H9 (cell line): ENCODE results near the gene ITSN2. TPM values are rescaled to one million over a fixed set of nuclear protein-coding genes. Genes with fewer than 3 reads are reported as not detected.

ENCODE experiments used
- DNase-seq: peaks from one replicate; pipeline ENCODE4 v3.0.0-alpha.2; 2017
- H2AFZ ChIP-seq: one replicate; pipeline ENCODE4 v1.6.1; 2013; ENCODE audit warnings: mild to moderate bottlenecking, low read length, control low read depth, moderate library complexity
- H2AK5ac ChIP-seq: 2 replicates; pipeline ENCODE4 v1.6.1; 2013; ENCODE audit warnings: low read length, control low read depth, mixed read lengths; ENCODE audit not compliant: insufficient read length
- H2BK120ac ChIP-seq: one replicate; pipeline ENCODE4 v1.6.1; 2013; ENCODE audit warnings: low read depth, mild to moderate bottlenecking, low read length, control low read depth, inconsistent platforms; ENCODE audit not compliant: poor library complexity, severe bottlenecking
- H2BK12ac ChIP-seq: 2 replicates; pipeline ENCODE4 v1.6.1; 2013; ENCODE audit warnings: low read length, control low read depth, mixed read lengths, low read depth; ENCODE audit not compliant: insufficient read length
- H2BK15ac ChIP-seq: 2 replicates; pipeline ENCODE4 v1.6.1; 2013; ENCODE audit warnings: low read depth, low read length, control low read depth
- H2BK20ac ChIP-seq: one replicate; pipeline ENCODE4 v1.6.1; 2013; ENCODE audit warnings: low read depth, mild to moderate bottlenecking, low read length, control low read depth, inconsistent platforms; ENCODE audit not compliant: poor library complexity, severe bottlenecking
- H2BK5ac ChIP-seq: 2 replicates; pipeline ENCODE4 v1.6.1; 2013; ENCODE audit warnings: low read length, control low read depth, mixed read lengths; ENCODE audit not compliant: insufficient read length
- H3K14ac ChIP-seq: 2 replicates; pipeline ENCODE4 v1.6.1; 2013; ENCODE audit warnings: low read length, control low read depth; ENCODE audit not compliant: insufficient read depth
- H3K18ac ChIP-seq: 2 replicates; pipeline ENCODE4 v1.6.1; 2013; ENCODE audit warnings: low read depth, mild to moderate bottlenecking, mixed read lengths, low read length, control low read depth; ENCODE audit not compliant: insufficient read length
- H3K23ac ChIP-seq: 2 replicates; pipeline ENCODE4 v1.6.1; 2013; ENCODE audit warnings: low read length, control low read depth, mixed read lengths, low read depth; ENCODE audit not compliant: insufficient read length
- H3K23me2 ChIP-seq: 2 replicates; pipeline ENCODE4 v1.6.1; 2013; ENCODE audit warnings: low read depth, mild to moderate bottlenecking, mixed read lengths, low read length, control low read depth; ENCODE audit not compliant: insufficient read length, poor library complexity, severe bottlenecking
- H3K27ac ChIP-seq: 2 replicates; pipeline ENCODE4 v1.5.1; 2013; ENCODE audit warnings: low read length, control low read depth, mixed read lengths, low read depth; ENCODE audit not compliant: insufficient read length
- H3K27me3 ChIP-seq: 2 replicates; pipeline ENCODE4 v1.6.1; 2013; ENCODE audit warnings: low read length, control low read depth, inconsistent platforms; ENCODE audit not compliant: insufficient read depth
- H3K4ac ChIP-seq: 2 replicates; pipeline ENCODE4 v1.6.1; 2013; ENCODE audit warnings: low read depth, mild to moderate bottlenecking, control low read depth, inconsistent platforms, low read length, moderate library complexity
- H3K4me1 ChIP-seq: 2 replicates; pipeline ENCODE4 v1.6.1; 2013; ENCODE audit warnings: low read length, control low read depth, inconsistent platforms; ENCODE audit not compliant: insufficient read depth
- H3K4me2 ChIP-seq: 2 replicates; pipeline ENCODE4 v1.6.1; 2013; ENCODE audit warnings: low read length, control low read depth, mixed read lengths; ENCODE audit not compliant: insufficient read length, insufficient read depth
- H3K56ac ChIP-seq: 2 replicates; pipeline ENCODE4 v1.6.1; 2013; ENCODE audit warnings: low read depth, mild to moderate bottlenecking, mixed read lengths, low read length, control low read depth; ENCODE audit not compliant: insufficient read length
- H3K79me1 ChIP-seq: 2 replicates; pipeline ENCODE4 v1.6.1; 2013; ENCODE audit warnings: low read depth, mild to moderate bottlenecking, moderate library complexity, low read length, control low read depth, inconsistent platforms; ENCODE audit not compliant: insufficient read depth, poor library complexity, severe bottlenecking
- H3K79me2 ChIP-seq: 2 replicates; pipeline ENCODE4 v1.6.1; 2013; ENCODE audit warnings: low read length, control low read depth, inconsistent platforms; ENCODE audit not compliant: insufficient read depth
- H3K9ac ChIP-seq: 2 replicates; pipeline ENCODE4 v1.6.1; 2013; ENCODE audit warnings: low read length, control low read depth, mixed read lengths; ENCODE audit not compliant: insufficient read length; ENCODE audit errors: extremely low read depth
- H3K9me3 ChIP-seq: one replicate; pipeline ENCODE4 v1.6.1; 2013; ENCODE audit warnings: low read depth, low read length, inconsistent platforms; ENCODE audit not compliant: control insufficient read depth
- H3T11ph ChIP-seq: one replicate; pipeline ENCODE4 v1.6.1; 2013; ENCODE audit warnings: mild to moderate bottlenecking, low read length, control low read depth, inconsistent platforms
- H4K20me1 ChIP-seq: one replicate; pipeline ENCODE4 v1.6.1; 2013; ENCODE audit not compliant: control insufficient read depth, insufficient read length, insufficient read depth
- H4K5ac ChIP-seq: 2 replicates; pipeline ENCODE4 v1.6.1; 2013; ENCODE audit warnings: low read depth, mild to moderate bottlenecking, mixed read lengths, low read length, control low read depth; ENCODE audit not compliant: insufficient read length
- H4K8ac ChIP-seq: replicated peaks from 2 replicates; pipeline ENCODE4 v1.6.1; 2013; ENCODE audit warnings: low read length, control low read depth, mixed read lengths, low read depth; ENCODE audit not compliant: insufficient read length
- H4K91ac ChIP-seq: 2 replicates; pipeline ENCODE4 v1.6.1; 2013; ENCODE audit warnings: low read depth, mild to moderate bottlenecking, moderate library complexity, mixed read lengths, low read length, control low read depth; ENCODE audit not compliant: insufficient read length
- H3K27ac Mint-ChIP-seq, 3 experiments: 2 replicates in 2 of 3; 3 replicates in 1 of 3; pipeline ENCODE4 v1.8.0; 2020 to 2021; ENCODE audit warnings: mixed read lengths in 3 of 3, mild to moderate bottlenecking in 1 of 3, moderate library complexity in 1 of 3
- H3K27me3 Mint-ChIP-seq: 2 replicates; pipeline ENCODE4 v1.8.0; 2021; ENCODE audit warnings: low read depth, mild to moderate bottlenecking, moderate library complexity, mixed read lengths
- H3K36me3 Mint-ChIP-seq, 3 experiments: 2 replicates in 2 of 3; 3 replicates in 1 of 3; pipeline ENCODE4 v1.8.0; 2020 to 2021; ENCODE audit warnings: low read depth in 3 of 3, mixed read lengths in 3 of 3; ENCODE audit not compliant: insufficient read depth in 1 of 3
- H3K4me1 Mint-ChIP-seq, 2 experiments: 2 replicates each; pipeline ENCODE4 v1.8.0; 2020; ENCODE audit warnings: mixed read lengths in 2 of 2
- H3K4me3 Mint-ChIP-seq, 2 experiments: 2 replicates in 1 of 2; 3 replicates in 1 of 2; pipeline ENCODE4 v1.8.0; 2020 to 2021; ENCODE audit warnings: mild to moderate bottlenecking in 2 of 2, mixed read lengths in 2 of 2, moderate library complexity in 1 of 2
- H3K9me3 Mint-ChIP-seq, 2 experiments: 2 replicates in 1 of 2; 3 replicates in 1 of 2; pipeline ENCODE4 v1.8.0; 2020; ENCODE audit warnings: mild to moderate bottlenecking in 2 of 2, mixed read lengths in 2 of 2, moderate library complexity in 1 of 2
- WGBS: extraction: QIAGEN DNeasy Blood & Tissue Kit; methylation state at CpG from one replicate; pipeline ENCODE4 v1.1.7; 2013; ENCODE audit warnings: missing lambda C conversion rate, low lambda C conversion rate, mixed read lengths; ENCODE audit not compliant: insufficient read length; ENCODE audit errors: extremely low coverage; 5-methylcytosine and 5-hydroxymethylcytosine counted together
- total RNA-seq: library from RNA; stranded (reverse); gene quantifications from 2 replicates; pipeline ENCODE4 v1.2.1, GENCODE V29; 2021
- TF ChIP-seq, protein P1 (sequence below): fragments of 200-600 bp; sonication (generic); conservative IDR thresholded peaks from 3 replicates; pipeline ENCODE4 v1.8.0; 2021; ENCODE audit warnings: antibody characterized with exemption, mild to moderate bottlenecking

The ITSN2 gene
- total RNA-seq, 1 experiment from 2014 or later, result 17.0 TPM

DNA sequence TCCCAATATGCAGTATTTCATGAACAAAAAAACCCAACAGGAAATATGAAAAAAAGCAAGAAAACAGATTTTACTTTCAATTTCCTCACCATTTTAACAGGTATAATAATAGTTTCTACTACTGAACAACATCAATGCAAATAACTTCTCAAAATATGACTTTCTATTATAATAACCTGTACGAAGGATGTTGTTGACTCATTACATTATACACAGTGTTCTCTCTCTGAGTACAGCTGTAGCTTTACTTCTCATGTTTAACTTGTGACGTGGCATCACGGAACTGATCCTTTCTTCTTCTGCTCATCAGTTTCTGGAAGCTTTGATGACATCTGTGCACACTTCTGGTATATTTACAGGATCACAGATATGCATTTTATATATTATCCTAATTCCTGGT, 145.5 kb downstream of the ITSN2 start:
- Histone ChIP-seq H2BK20ac (no peak overlapping the region), H3K27me3 (no peaks in the 10 kb centered on the region), H3K14ac (no peak overlapping the region), H3K4me1 (no peaks in the 10 kb centered on the region), H4K91ac (no peak overlapping the region), H4K20me1 (no peaks in the 10 kb centered on the region), H4K5ac (no peak overlapping the region), H2AFZ (no peak overlapping the region), H3K79me2 (no peaks in the 10 kb centered on the region), H3K23me2 (no peaks in the 10 kb centered on the region), H3K9me3 (no peaks in the 10 kb centered on the region), H3K9ac (no peak overlapping the region), H3K18ac (no peak overlapping the region), H3K4me2 (no peak overlapping the region), H2BK120ac (no peak overlapping the region), H2BK5ac (no peak overlapping the region), H2BK12ac (no peak overlapping the region), H3K27ac (no peak overlapping the region), H3K79me1 (no peaks in the 10 kb centered on the region), H3T11ph (no peak overlapping the region), H3K23ac (no peak overlapping the region), H3K56ac (no peak overlapping the region), H4K8ac (no peak overlapping the region), H2AK5ac (no peak overlapping the region), H2BK15ac (no peak overlapping the region), H3K4ac (no peak overlapping the region)
- Mint-ChIP-seq H3K4me3 (no peak overlapping the region), H3K27me3 (no peaks in the 10 kb centered on the region), H3K27ac (no peak overlapping the region), H3K4me1 (no peaks in the 10 kb centered on the region), H3K9me3 (no peaks in the 10 kb centered on the region), H3K36me3 (peaks cover 0 to 7% (median 0%) of the 10 kb centered on the region in 3 experiments; a peak in 3 of 7 replicates)
- no CpG with 5 or more reads among the region's 3 CpGs for WGBS
- TF ChIP-seq, protein P1, sequence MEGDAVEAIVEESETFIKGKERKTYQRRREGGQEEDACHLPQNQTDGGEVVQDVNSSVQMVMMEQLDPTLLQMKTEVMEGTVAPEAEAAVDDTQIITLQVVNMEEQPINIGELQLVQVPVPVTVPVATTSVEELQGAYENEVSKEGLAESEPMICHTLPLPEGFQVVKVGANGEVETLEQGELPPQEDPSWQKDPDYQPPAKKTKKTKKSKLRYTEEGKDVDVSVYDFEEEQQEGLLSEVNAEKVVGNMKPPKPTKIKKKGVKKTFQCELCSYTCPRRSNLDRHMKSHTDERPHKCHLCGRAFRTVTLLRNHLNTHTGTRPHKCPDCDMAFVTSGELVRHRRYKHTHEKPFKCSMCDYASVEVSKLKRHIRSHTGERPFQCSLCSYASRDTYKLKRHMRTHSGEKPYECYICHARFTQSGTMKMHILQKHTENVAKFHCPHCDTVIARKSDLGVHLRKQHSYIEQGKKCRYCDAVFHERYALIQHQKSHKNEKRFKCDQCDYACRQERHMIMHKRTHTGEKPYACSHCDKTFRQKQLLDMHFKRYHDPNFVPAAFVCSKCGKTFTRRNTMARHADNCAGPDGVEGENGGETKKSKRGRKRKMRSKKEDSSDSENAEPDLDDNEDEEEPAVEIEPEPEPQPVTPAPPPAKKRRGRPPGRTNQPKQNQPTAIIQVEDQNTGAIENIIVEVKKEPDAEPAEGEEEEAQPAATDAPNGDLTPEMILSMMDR, result no peak
- no peak for DNase-seq
